ENCODE results near the gene KCND3.

DNA sequence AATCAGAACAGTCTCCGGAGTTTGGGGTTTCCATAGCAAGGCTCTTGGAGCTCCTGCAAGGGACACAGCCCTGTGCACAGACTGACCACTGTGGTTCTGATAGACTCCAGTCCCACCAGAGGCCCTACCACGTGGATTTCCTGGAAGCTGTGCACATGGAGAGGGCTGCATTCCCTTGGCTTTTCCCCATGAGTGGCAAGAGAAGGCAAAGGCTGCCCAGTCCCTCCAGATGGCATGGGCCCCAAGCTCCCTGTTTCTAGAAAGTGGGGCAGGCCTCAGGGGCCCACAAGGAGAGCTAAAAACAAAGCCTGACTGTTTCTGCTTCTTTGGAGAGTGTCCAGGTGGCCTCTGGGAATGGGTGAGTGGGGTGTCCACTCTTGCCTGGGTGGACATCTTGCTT lies 146.3 kb downstream of the KCND3 start:
- TF ChIP-seq, protein P1, sequence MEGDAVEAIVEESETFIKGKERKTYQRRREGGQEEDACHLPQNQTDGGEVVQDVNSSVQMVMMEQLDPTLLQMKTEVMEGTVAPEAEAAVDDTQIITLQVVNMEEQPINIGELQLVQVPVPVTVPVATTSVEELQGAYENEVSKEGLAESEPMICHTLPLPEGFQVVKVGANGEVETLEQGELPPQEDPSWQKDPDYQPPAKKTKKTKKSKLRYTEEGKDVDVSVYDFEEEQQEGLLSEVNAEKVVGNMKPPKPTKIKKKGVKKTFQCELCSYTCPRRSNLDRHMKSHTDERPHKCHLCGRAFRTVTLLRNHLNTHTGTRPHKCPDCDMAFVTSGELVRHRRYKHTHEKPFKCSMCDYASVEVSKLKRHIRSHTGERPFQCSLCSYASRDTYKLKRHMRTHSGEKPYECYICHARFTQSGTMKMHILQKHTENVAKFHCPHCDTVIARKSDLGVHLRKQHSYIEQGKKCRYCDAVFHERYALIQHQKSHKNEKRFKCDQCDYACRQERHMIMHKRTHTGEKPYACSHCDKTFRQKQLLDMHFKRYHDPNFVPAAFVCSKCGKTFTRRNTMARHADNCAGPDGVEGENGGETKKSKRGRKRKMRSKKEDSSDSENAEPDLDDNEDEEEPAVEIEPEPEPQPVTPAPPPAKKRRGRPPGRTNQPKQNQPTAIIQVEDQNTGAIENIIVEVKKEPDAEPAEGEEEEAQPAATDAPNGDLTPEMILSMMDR (IDR thresholded peaks at IDR 0.05): no peak
- no peak for TF ChIP-seq POLR2A (IDR thresholded peaks at IDR 0.05)

Data from thyroid gland (tissue), 4 donors.